OCI-LY1 (cell line): Measurements from ENCODE around the gene CBL.

Experiments used
- EZH2 ChIP-seq: fragments of 200-600 bp; sonication (generic), shearing (Covaris generic); IDR thresholded peaks from 2 replicates; pipeline ENCODE4 v1.8.0; 2017; ENCODE audit warnings: borderline replicate concordance, mixed run types, mild to moderate bottlenecking, antibody characterized with exemption, low read length, moderate library complexity, mixed read lengths
- TF ChIP-seq, protein P1 (sequence below): fragments of 200-600 bp; sonication (generic), shearing (Covaris generic); IDR thresholded peaks from 2 replicates; pipeline ENCODE4 v1.5.1; 2017; ENCODE audit warnings: mild to moderate bottlenecking, antibody characterized with exemption, low read length, moderate library complexity, mixed read lengths

DNA sequence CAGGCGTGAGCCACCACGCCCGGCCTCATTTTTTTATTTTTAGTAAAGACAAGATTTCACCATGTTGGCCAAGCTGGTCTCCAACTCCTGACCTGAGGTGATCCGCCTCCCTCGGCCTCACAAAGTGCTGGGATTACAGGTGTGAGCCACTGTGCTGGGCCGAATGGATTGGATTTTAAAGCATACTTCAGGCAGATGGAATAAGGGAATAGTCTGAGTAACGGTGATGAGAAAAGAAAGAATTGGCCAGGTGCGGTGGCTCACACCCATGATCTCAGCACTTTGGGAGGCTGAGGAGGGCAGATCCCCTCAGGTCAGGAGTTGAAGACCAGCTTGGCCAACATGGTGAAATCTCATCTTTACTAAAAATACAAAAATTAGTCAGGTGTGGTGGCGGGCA lies 2.1 kb upstream of the CBL start:
- TF ChIP-seq, protein P1, sequence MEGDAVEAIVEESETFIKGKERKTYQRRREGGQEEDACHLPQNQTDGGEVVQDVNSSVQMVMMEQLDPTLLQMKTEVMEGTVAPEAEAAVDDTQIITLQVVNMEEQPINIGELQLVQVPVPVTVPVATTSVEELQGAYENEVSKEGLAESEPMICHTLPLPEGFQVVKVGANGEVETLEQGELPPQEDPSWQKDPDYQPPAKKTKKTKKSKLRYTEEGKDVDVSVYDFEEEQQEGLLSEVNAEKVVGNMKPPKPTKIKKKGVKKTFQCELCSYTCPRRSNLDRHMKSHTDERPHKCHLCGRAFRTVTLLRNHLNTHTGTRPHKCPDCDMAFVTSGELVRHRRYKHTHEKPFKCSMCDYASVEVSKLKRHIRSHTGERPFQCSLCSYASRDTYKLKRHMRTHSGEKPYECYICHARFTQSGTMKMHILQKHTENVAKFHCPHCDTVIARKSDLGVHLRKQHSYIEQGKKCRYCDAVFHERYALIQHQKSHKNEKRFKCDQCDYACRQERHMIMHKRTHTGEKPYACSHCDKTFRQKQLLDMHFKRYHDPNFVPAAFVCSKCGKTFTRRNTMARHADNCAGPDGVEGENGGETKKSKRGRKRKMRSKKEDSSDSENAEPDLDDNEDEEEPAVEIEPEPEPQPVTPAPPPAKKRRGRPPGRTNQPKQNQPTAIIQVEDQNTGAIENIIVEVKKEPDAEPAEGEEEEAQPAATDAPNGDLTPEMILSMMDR: no peak
- TF ChIP-seq EZH2: no peak
